GM21723 (cell line): ENCODE measurements around the gene ANAPC5.
"Not testable (repeated sequence)": the region's sequence is repeated elsewhere in the genome, so short reads cannot be mapped to it uniquely, and the experiment has no call there.

Experiments used
- ATAC-seq: cut with Tn5 transposase; IDR thresholded peaks from one replicate; pipeline ENCODE4 v1.9.1; 2021; ENCODE audit warnings: mild to moderate bottlenecking, moderate library complexity; ENCODE audit not compliant: unreplicated experiment

The ANAPC5 gene

DNA sequence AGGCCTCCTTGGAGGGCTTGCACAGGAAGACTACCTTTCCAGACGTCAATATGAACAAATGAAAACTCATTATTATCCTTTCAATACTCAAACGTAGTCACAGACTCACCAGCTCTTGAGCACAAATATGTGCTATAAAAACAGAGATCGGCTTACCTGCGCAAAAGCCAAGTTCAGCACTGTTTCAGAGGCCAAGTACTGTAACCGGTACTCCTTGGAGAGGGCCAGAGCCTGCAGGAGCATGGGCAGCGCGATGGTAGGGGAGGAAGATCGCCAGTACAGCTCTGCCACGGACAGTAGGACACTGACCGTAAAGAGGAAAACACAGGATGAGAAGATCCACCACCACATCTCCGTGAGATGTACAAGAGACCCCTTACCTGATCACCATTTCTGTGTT is 34.1 kb downstream of the ANAPC5 start:
- no peak for ATAC-seq

GRCh38 chr12:121314431-121314830 is 37.8 kb downstream of the ANAPC5 start:
- ATAC-seq, result no peak

DNA sequence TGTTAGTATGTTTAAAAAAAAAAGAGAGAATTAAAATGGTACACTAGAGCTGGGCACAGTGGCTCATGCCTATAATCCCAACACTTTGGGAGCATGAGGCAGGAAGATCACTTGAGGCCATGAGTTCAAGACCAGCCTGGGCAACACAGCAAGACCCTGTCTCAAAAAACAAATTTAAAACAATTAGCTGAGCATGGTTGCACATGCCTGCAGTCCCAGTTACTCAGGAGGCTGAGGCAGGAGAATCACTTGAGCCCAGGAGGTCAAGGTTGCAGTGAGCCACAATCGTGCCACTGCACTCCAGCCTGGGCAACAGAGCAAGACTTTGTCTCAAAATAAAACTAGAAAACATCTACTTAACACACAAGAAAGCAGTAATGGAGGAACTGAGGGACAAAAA is 42.0 kb downstream of the ANAPC5 start:
- not testable (repeated sequence) for ATAC-seq

GRCh38 chr12:121307397-121307796 is 44.8 kb downstream of the ANAPC5 start:
- not testable (repeated sequence) for ATAC-seq

DNA sequence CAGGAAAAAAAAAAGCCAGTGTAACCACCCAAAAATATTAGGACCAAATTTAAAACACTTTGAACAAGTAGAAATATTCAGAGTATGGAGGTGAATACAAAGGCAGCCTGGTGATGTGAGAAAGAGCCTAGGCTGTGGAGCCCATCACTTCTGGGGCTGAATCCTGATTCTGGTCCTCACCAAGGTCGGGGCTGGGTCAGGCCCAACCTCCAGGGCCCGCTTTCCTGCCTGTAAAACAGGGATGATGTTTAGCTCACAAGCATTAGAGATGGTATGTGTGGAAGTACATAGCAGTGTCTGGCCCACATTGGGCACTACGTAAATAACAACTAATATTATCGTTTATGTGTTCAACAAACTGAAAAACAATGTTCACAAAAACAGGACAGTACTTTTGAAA is 47.9 kb downstream of the ANAPC5 start:
- ATAC-seq, result no peak

- no peak for ATAC-seq
These were observed 50.3 kb downstream of the ANAPC5 start for GRCh38 chr12:121301876-121302275.

DNA sequence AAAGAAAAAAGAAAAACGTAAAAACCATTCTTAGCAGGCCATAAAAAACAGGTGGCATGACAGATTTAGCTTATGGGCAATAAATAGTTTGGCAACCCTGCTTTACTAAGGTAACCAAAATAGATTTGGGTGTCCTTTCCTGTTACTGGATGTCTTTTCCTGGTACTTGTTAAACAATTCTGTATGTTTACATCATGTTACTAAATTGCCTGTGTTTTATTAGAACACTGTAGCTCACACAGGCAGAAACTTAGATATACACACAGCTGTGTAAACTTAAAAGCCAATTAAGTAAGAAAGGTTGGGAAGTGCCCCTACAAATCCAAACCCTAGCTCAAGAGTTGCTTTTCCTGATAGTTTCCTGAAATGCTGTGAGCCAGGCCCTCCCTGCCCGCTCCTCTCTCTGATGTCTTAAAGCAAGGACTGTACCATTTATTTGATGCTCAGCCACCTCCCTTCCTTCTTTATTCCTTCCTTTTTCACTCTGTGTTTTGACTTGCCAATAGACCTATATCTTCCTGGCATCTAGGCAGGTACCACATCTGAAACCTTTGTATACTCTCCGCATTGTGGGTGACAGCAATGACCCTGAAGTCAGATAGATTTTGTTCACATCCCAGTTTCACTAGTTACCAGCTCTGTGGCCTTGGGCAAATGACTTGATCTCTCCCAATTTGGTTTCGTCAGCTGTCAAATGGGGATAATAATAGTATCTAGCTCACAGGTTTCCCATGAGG is 52.0 kb downstream of the ANAPC5 start:
- ATAC-seq, result no peak

DNA sequence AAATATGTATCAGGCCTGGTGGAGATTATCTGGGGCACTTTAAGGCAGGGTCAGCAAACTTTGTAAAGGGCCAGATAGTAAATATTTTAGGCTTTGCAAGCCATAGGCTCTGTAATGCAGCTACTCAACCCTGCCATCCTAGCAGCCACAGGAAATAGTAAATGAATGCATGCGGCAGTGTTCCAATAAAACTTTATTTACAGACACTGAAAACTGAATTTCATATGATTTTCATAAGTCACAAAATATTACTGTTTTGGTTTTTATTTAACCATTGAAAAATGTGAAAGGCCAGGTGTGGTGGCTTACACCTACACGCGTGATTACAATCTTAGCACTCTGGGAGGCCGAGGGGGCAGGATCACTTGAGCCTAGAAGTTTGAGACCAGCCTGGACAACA is 52.5 kb downstream of the ANAPC5 start:
- ATAC-seq, result no peak

- ATAC-seq, result not testable (repeated sequence)
These were observed 53.8 kb downstream of the ANAPC5 start for GRCh38 chr12:121298411-121298810.

DNA sequence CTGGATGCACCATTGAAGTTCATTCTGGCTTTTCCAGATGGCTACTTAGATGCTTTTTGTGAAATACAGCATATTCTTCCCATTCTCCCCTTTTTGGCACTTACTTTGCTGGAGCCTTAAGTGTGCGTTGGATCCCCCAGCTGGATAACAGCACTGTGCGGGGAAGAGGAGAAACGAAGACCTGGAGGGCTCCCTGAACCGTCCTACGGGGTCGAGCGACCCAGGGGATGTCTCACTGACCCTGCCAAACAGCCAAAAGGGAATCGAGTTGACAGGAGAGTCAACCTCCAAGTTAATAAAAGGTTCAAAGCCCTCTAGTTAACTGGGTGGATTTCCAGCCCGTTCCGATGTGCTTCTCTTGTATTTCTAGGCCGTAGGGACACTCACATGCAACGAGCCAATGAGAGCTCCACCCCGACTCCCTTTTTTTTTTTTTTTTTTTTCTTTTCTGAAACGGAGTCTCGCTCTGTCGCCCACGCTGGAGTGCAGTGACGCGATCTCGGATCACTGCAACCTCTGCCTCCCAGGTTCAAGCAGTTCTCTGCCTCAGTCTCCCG is 54.7 kb downstream of the ANAPC5 start:
- peak; percentile 8 for ATAC-seq

DNA sequence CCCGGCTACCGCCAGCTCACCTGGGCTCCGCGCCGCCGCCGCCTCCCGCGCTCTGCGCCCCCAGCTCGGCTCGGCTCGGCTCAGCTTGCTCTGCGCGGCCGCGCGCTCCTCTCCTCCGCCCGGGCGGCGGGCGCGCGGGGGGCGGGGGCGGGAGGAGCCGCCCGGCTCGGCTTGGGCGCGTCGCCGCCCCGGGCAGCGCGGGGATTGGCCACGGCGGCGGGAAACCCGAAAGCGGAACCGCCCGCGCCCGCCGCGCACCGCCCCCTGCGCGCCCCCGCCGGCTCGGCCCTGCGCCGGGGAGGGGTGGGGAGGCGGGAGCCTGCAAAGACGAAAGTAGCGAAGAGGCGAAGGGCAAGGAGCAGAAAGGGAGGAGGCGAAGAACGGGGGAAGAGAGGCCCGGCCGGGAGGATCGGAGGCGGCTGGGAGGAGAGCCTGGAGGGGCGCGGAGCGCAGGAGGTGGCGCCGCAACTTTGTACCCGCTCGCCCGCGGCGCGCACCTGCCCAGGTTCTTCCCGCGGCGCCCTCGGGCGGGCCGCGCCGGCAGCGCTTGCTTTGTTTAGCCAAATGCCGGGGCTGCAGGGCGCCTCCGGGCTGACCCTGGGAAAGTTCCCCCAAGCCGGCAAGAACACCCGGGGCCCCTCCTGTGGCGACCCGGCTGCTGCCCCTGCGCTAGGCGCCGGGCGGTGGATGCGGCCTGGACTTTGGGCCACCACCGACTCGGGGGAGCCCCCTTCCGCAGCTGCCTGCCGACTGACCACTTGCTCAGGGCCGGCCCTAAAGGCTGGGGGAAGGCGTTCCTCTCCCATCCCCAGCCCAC is 55.4 kb downstream of the ANAPC5 start, which contains the start of gene CAMKK2:
TSS of gene CAMKK2 (minus strand) at position 92 of the 817 bp plus-strand sequence. CDS start 22,183 bp downstream, outside the sequence.
- peak; percentile 60 for ATAC-seq

DNA sequence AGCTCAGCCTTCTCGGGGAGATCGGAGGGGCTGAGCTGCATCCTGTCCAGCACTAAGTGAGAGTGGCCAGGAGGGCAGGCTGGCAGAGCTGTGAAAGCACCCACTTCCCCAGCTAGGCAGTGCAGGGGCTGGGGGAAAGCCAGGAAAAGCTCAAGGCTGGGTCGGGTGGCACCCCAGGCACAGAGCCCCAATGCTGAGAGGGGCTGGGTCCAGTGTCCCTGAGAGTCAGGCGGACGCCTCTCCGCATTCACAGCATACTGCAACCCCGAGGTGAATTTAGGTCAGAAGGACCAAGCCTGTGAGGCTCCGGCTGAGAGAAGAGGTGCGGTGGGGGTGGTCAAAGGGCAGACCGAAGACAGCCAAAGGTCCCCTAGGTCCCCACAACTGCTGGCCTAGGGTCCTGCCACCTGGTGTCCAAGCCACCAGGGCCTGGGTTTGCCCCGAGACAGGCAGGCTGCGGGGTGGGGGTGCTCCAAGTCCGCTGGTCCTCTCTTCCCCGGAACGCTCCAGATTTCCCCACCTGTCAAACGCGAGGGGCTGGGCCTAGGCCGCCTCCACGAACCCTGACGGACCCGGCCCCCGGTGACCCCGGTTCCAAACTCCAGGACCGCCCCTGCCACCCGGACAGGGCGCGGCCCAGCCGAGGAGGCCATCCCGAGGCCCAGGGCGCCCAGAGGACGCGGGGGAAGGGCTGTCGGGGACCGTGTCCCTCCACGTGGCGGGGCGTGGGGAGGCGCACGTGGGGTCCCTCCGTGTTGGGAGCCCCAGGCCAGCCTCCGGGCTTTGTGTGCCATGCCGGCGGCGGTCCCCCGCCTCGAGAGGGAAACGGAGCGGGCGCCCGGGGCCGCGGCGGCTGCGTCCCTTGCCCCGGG is 56.2 kb downstream of the ANAPC5 start:
- ATAC-seq, result peak; percentile 32

- ATAC-seq, result no peak
These were observed 57.0 kb downstream of the ANAPC5 start for GRCh38 chr12:121295116-121295745.

DNA sequence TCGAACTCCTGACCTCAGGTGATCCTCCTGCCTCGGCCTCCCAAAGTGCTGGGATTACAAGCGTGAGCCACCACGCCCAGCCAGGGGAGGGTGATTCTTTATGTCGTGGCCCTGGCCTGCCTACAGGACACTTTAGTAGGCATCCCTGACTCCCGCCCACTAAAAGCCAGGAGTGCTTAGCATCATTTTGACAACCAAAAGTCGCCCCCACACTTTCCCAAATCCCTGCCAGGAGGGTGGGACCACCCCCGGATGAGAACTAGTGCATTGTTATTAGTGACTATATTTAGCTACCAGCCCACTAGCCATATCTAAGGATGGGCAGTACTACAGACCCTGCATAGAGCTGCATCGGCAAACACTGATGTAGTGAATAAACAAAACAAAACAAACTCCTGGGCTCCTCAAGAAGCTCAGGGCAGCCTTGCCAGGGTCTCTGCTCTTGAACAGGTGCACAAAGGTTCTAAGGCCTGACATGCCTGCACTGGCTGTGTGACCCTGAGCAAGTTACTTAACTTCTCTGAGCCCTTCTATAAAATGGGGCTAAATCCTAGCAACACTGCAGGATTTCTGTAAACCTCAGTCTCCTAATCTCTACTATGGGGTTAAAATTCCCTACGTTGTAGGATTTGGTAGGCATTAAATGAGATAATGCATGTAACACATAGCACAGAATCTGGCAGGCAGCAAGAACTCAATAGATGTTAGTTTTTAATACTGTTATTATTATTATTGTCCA is 57.9 kb downstream of the ANAPC5 start:
- ATAC-seq, result no peak

DNA sequence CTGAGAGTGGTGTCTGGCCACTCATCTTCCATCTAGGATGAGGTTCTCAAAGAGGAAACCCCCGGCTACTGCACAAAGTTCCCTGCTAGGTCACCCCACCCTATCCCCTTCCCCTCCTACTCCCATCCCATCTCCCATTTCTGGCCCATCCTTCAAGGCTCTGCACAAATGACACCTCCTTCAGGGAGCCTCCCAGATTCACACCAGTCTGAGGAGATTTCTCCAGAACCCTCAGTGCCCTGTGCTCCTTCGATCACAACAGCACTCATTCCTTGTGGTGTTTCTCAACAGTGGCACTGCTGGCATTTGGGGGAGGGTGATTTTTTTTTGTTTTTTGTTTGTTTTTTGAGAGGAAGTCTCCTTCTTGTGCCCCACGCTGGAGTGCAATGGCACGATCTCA is 58.6 kb downstream of the ANAPC5 start:
- no peak for ATAC-seq

- ATAC-seq, result no peak
These were observed 61.8 kb downstream of the ANAPC5 start for GRCh38 chr12:121290410-121290809.

- ATAC-seq, result no peak
These were observed 62.2 kb downstream of the ANAPC5 start for GRCh38 chr12:121289962-121290361.

GRCh38 chr12:121288986-121289385 is 63.2 kb downstream of the ANAPC5 start:
- ATAC-seq, result no peak

DNA sequence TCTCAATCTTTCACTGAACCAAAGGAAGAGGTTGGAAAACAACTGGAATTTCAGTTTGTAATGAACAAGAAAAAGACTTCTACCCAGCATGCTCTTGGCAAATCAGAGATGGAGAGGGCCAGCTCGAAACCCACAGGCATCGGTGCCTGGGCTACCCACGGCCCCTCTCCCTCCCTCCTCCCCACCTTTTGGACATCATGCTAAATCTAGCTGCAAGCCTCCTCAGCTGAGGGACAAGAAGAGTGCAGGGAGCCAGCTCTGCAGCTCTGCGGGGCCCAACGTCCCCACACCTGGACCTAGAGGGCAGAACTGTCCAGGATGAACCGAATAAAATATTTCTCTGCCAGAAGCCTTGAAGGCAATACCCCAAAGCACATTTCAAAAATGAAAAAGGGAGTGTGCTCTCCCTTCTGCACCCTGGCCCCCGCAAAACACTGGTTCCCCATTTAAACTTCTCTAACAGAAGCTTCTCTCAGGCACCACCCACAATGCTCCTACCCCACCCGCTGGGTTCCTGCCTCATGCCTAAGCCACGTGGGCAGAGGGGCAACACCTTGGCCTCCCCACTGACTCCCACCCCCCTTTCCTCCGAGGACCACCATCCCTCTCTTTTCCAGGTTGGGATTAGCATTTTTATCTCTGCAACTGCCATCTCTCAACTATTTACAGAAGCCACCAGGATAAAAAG is 63.9 kb downstream of the ANAPC5 start:
- no peak for ATAC-seq
